ENCODE measurements around the gene ATXN2L. TPM values are rescaled to one million over a fixed set of nuclear protein-coding genes. Genes with fewer than 3 reads are reported as not detected.
"Not testable (repeated sequence)": the region's sequence is repeated elsewhere in the genome, so short reads cannot be mapped to it uniquely, and the experiment has no call there.

The ATXN2L gene
- total RNA-seq, 1 donor, result 98.0 TPM

DNA sequence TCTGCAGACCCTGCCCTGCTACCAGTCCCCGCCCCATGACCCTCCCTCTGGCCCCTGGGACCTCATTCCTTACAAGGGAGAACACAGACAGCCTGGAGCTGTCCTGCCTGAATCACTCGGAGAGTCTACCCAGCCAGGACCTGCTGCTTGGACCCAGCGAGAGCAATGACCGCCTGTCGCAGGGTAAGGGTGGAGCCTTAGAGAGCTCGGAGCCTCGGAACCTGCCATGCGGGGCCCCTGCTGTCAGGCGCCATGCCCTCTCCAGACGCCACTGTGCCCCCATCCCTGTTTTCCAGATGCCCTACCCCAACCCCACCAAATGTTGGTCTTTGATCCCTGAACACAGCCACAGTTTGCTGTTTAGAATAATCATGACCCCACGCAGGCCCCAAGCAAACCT lies 46.4 kb downstream of the ATXN2L start:
- DNase-seq (ENCODE audit: low read depth in 2 of 3, low spot score in 2 of 3), result no peak

DNA sequence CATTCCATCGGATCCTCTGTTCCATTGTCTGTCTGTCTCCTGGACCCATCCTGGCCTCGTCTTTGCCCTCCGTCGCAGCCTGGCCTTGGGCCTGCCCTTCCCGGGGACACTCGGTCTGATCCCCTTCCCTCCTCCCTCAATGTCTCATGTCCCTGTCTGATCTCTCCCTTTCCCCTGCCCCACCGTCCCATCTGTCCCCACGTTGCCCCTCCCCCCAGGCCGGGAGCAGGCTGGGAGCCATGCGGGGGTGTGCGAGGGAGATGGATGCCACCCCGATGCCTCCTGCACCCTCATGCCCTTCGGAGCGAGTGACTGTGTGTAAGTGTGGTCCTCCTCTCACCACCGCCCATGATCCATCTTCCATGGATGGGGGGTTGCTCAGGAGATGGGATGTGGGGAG lies 50.2 kb downstream of the ATXN2L start:
- no peak for DNase-seq (ENCODE audit: low read depth in 2 of 3, low spot score in 2 of 3)

DNA sequence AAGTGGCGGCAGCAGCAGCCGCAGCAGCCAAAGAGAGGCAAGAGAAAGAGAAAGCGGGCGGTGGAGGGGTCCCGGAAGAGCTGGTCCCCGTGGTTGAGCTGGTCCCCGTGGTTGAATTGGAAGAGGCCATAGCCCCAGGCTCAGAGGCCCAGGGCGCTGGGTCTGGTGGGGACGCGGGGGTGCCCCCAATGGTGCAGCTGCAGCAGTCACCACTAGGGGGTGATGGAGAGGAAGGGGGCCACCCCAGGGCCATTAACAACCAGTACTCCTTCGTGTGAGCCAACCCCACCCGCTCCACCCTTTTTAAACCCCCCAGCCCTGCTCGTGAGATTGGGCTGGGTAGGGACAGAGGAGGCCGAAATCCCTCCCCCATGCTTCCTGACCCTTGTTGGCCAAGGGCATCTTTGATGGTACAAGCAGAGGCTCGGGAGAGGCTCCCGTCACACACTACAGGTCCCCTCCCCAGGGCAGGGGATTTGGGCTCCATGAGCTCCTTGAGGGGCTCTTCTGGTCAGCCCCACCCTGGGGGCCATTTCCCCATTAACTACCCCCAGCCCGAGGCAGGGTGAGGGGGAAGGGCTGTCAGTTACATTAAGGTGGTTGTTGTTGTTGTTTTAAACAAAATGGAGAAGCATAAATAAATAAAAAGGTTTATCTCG lies 50.9 kb downstream of the ATXN2L start:
- peak in 2 of 3 donors; percentile 42 to 69 for DNase-seq (ENCODE audit: low read depth in 2 of 3, low spot score in 2 of 3)

DNA sequence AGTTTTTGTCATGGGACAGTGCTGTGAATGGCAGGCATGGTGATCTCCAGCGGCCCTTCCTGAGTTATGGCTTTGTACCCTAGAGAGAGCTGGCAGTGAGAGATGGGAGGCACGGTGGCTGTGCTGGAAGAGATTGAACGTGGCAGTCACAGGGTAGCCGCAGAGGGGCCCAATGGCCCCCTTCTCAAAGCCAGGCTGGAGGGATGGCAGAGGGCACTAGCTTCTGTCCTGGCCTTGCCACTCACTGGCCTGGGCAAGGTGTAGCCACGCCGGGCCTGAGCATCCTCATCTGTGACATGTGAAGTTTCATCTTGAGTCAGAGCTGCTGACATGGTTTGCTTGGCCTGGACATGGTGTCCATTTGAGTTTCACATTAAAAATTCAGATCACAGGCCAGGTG lies 51.6 kb downstream of the ATXN2L start:
- DNase-seq (ENCODE audit: low read depth in 2 of 3, low spot score in 2 of 3), result no peak

DNA sequence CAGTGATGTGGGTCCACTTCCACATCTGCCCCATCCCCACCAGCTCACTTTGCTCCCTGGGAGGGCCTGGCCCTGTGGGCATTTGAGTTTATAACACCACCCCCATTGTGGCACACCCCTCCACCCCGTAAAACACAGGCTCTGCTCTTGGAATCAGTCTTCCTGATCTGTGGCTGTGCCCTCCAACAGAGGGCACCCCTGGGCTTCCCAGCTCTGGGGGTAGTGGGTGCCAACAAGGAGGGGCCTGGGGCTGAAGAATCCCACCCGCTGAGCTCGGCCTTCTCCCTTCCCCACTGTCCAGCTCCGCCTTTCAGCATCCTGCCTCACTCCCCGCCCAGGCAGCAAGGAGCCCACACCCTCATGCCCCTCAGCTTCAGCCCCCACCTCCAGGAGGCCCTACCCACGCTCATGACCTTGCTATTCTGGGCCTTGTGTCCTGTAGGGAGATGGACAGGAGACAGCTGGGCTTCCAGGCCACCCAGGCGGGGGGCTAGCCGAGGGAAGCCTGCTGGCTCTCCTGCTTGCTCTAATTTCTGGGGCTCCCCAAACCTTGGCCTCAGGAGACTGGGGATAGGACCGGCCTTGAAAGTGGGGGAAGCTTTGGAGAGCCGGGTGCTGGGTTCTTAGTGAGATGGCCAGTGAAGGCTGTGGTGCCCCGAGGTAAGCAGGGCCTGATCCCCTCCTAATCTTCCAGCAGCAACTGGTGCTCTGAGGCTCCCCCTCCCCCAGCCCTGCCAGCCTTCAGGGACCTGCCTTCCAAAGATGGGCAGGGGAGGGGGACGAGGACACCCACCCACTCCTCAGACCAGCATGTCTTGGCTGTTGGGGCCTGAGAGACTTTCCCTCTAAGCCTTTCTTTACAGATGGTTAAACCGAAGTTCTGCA lies 52.6 kb downstream of the ATXN2L start:
- no peak for DNase-seq (ENCODE audit: low read depth in 2 of 3, low spot score in 2 of 3)

DNA sequence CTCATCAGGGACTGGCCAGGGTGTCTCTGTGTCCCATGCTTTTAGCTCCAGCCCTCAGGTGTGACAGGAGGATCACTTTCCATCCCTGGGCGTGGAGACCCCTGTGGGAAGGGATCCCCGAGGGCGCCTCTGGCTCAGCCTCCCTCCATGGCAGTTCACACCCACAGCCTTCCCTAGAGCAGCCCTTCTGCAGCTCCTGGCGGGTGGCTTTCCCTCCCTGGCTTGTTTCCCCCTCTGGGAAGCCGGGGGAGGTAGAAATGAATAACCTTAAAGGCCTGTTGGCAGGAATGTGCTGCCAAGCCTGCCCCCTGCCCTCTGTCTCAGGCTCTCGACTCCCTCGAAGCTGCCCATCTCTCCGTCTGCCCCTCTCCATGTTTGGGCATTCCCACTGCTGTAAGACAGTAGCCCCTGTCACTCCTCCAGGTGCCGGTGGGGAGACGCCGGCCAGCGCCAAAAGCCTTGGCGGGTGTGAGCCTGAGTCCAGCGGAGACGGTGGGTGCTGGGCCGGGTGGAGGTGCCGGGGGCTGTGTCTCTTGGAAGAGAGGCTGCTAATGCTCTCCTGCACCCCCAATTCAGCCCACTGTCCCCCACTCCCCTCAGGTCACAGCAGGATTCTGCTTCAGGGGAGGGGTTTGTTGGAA lies 53.3 kb downstream of the ATXN2L start:
- DNase-seq (ENCODE audit: low read depth in 2 of 3, low spot score in 2 of 3), result no peak

DNA sequence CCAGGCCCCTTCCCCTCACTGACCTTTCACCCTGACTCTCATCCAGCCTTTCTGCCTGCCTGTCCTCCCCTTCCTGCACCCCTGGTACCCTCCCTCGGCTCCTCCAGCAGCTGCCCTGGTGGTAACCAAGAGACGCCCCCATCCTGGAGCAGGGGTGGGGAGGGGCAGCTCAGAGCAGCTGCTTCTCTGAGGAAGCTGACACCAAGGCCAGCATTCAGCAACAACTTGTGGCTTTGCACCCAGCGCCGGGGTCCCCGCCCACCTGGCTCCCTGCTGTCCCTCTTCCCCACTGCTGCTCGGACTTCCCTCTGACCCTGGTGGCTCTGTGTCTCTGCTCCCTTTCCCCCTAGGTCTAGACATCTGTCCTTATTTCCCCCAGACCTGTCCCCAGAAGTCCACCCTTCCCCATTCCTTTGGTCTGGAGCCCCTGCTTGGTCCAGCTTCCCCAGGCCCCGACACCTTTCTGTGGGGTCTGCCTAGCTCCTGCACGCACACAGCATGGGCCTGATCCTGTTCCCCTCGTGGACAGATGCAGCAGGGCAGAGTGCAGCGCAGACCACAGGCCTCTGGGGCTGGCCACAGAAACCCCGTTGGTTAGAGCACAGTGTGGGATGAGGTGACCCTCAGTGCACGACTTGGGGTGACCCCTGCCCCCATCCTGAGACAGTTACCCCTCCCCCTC lies 54.3 kb downstream of the ATXN2L start:
- no peak for DNase-seq (ENCODE audit: low read depth in 2 of 3, low spot score in 2 of 3)

DNA sequence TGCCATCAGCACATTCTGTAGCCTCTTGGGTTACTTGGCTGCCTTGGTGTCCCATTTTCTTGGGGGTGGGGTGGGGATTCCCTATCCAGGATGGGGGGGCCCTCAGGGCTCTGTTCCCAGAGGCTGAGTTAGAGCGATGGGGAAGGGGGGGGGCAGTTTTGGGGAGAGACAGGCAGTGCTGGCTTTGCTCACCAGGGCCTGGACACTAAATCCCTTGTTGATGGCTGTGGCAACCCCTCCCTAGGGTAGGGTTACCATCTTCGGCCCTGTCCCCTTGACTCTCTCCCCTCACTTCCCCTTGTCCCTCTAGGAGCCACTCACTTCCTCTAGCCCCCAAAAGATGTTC lies 54.8 kb downstream of the ATXN2L start:
- DNase-seq (ENCODE audit: low read depth in 2 of 3, low spot score in 2 of 3), result no peak

DNA sequence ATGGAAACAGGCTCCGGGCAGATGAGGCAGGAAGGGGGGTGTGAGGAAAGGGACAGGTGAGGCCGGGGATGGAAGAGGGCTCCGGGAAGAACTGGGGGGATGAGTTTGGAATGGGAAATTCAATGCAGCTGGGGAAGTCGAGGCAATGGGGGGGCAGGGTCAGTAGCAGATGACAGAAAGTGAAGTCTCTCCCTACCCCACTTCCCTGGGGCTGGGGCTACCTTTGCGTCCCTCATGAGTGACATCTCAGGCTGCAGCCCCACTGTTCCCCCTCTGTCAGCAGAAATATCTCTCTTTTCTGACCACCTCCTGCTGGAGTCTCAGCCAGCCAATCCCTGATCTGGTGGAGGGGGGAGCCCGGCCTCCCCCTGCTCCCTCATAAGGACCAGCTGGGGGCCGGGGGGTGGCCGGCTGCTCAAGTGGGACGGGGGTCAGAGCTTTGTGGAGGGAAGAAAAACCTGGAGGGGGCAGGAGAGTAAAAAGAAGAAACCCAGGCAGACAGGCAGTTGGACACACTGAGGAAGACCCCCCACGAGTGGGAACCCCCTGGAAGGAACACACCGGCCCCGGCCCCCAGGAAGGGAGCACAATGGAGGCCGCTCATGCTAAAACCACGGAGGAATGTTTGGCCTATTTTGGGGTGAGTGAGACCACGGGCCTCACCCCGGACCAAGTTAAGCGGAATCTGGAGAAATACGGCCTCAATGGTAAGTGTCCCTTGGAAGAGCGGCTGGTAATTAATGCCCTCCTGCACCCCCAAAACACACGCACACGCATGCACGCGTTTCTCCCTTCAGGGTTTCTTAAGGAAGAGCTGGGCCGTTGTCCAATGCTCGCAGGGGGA lies 55.5 kb downstream of the ATXN2L start, which contains the start of gene ATP2A1:
TSS of gene ATP2A1 (plus strand) at position 406 of the 844 bp plus-strand sequence. CDS start at position 590, 184 bp downstream.
- no peak for DNase-seq (ENCODE audit: low read depth in 2 of 3, low spot score in 2 of 3)

DNA sequence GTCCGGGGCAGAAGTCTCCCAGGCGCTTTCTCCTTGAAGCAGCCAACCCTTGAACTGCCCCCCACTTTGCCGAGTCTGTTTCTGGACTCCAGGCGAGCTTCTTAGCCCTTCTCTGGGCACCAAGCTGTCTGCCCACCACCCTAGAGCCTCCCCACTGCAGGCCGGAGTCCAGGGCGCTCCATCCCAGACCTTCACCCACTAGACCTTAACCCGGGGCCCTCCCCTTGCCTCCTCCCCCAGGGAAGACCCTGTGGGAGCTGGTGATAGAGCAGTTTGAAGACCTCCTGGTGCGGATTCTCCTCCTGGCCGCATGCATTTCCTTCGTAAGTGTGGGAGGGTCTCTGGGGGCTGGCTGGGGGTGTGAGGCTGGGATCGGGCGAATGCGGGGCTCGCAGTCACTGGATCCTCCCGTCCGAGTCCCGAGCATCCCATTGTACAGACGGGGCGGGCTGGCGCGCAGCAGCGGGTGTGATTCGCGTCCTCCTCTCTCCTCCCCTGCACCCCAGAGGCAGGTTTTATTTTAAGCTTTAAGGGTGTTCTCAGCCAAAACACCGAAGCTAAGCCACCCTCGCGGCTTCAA lies 56.6 kb downstream of the ATXN2L start:
- no peak for DNase-seq (ENCODE audit: low read depth in 2 of 3, low spot score in 2 of 3)

DNA sequence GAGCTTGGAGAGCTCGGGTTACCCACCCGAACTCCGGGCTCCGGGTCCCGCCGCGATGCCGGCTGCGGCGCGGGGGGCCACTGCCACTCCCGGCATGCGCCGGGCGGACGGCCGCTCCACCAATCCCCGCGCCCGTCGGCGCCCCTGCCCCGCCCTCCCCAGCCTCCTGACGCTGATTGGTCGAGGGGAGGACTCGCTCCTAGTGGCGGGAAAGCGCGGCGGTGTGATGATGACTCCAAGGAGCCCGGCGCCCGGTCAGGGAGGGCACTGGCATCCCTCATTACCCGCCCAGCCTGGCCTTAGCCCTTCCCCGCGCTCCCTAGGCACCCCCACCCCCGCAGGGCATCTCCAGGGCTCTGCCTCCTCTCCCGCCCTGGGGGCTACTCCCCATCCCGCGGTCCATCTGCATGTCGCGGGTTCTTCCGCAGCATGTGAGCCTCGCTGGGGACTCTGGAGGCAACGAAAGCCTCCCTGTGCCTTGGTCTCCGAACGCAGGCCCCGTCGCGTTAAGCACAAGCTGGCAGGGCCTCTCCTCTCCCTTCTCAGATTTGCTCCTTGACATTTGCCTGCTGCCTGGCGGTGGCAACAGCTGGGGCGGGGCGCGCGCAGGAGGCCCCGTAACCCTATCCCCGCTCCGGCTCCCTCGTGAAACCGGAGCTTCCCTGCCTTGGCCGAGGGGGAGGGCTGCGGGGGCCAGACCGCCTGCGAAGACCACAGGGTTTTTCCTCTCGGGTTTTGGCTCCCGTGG lies 57.2 kb downstream of the ATXN2L start:
- peak; percentile 61 to 87 (median 86) for DNase-seq (ENCODE audit: low read depth in 2 of 3, low spot score in 2 of 3)

DNA sequence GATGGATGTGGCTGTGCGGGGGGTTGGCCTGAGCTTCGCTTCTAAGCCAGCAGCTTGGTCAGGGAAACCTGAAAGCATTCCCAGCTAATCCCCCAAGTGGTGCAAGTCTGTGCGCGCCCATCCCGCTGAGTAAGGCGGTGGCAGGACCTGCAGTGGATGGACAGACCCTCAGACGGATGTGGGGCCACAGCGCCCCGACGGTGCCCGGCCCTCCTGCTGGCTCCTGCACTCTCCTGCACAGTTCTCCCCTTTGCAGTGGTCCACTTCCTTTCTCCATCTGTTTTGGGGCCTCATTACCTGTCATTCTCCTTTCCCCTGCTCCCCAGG lies 57.8 kb downstream of the ATXN2L start:
- DNase-seq (ENCODE audit: low read depth in 2 of 3, low spot score in 2 of 3), result no peak

DNA sequence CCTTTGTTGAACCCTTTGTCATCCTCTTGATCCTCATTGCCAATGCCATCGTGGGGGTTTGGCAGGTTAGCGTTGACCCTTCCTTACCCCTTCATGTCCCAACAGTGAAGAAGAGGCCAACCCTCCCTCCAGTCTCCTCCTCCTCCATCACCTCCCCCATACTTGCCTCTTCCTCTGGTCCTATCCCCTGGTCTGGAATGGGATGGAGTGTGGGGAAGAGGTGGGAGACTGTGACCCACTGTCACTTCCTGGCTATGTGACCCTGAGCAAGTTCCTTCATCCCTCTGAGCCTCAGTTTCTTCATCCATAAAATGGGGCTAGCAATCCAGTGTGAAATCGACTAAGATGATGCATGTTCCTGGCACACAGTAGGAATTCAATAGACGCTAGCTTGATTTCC lies 58.2 kb downstream of the ATXN2L start:
- no peak for DNase-seq (ENCODE audit: low read depth in 2 of 3, low spot score in 2 of 3)

DNA sequence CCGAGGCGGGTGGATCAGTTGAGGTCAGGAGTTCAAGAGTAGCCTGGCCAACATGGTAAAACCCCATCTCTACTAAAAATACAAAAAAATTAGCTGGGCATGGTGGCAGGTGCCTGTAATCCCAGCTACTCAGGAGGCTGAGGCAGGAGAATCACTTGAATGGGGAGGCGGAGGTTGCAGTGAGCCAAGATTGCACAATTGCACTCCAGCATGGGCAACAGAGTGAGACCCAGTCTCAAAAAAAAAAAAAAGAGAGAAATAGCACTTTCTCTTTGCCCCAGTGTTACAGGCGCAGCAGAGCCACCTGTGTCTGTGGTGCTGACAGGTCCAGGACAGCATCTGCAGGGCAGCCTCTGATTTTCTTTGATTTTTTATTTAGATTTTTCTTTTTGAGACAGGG lies 58.8 kb downstream of the ATXN2L start:
- not testable (repeated sequence) for DNase-seq (ENCODE audit: low read depth in 2 of 3, low spot score in 2 of 3)

DNA sequence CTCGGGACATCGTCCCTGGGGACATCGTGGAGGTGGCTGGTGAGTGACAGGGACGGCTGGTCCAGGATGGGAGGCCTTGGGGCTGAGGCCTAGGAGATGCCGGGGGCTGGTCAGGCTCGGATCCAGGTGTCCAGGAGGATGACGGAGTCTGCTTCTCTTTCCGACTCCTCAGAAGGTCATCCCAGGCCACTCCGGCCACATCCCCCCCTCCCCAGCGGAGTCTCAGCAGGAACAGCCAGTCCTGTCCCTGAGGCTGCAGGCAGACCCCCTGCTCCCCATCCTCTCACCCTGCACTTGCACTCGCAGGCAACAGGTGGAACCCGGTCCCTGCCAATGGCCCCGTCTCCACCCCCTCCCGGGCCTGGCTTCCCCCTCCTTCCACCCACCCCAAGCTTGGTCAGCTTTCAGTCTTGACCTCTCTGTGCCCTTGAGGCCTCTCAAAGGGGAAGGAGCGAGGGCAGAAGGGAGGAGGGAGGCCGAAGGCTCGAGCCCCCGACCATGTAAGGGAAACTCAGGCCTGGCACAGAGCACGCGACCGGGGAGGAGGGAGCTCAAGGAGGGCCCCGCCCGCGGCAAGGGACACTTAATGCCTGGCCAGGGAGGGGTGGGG lies 59.9 kb downstream of the ATXN2L start:
- no peak for DNase-seq (ENCODE audit: low read depth in 2 of 3, low spot score in 2 of 3)

DNA sequence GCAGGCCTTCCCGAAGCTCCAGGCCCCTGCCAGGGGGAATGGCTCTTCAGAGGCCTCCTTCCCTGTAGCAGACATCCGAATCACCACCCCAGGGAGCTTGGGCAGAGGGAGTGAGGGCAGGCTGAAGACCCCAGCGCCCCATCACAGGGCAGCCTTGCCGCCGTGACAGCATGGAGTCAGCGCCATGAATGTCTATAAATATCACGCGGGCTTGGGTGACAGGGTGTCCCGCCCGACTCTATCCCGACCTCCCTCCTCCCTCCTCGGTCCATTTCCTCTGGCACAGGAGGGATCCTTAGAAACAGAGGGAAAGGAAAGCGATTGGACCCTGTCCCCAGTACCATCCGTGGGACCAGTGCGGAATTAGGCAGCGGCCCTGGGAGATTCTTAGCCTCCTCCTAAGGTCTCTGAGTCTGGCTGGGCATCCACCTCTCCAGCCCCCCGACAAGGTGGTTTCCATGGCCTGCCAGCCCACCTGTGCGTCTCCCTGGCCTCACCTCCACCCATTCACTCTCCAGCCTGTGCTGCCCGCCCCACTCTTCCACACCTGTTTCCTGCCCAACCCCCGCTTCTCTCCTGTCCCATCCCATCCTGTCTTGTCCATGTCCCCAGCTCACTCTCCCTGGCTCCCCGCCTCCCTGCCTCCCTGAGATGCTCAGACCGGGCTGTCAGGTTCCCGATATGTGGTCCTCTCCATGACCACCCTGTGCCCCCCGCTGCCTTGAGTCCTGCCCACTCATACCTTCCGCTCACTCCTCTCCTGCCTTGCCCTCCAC lies 60.6 kb downstream of the ATXN2L start:
- no peak for DNase-seq (ENCODE audit: low read depth in 2 of 3, low spot score in 2 of 3)

DNA sequence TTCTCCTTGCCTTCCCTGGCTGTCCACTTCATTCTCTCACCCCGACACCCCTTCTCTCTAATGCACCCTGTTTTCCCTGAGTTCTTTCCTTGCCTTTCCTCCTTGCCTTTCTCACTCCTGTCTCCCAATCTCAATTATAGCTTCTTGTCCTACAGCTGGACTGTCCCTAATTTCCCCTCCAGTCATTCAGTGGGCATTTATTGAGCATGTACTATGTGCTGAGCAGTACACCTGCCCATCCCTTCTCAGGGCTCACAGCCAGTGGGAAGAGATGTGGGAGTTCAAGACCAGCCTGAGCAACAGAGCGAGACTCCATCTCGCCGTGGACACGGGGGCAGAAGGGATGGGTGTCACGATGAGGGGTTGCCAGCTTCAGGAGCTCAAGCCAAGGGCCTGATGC lies 61.2 kb downstream of the ATXN2L start:
- no peak for DNase-seq (ENCODE audit: low read depth in 2 of 3, low spot score in 2 of 3)
